HG03139 (cell line): ENCODE results near the gene RHOJ.
"Not testable (repeated sequence)": the region's sequence is repeated elsewhere in the genome, so short reads cannot be mapped to it uniquely, and the experiment has no call there.

Source experiments
- ATAC-seq: cut with Tn5 transposase; IDR thresholded peaks from one replicate; pipeline ENCODE4 v1.9.1; 2021; ENCODE audit not compliant: unreplicated experiment

The RHOJ gene

GRCh38 chr14:63266106-63266505, 61.9 kb downstream of the RHOJ start:
- no peak for ATAC-seq

- ATAC-seq, result no peak
Observed at GRCh38 chr14:63267171-63267570, 62.9 kb downstream of the RHOJ start.

GRCh38 chr14:63268771-63269170, 64.5 kb downstream of the RHOJ start:
- no peak for ATAC-seq

GRCh38 chr14:63269561-63270225, 65.5 kb downstream of the RHOJ start:
- ATAC-seq, result no peak

- ATAC-seq, result no peak
Observed at GRCh38 chr14:63273129-63273528, 68.9 kb downstream of the RHOJ start.

- no peak for ATAC-seq
Observed at GRCh38 chr14:63273717-63274655, 69.7 kb downstream of the RHOJ start.

GRCh38 chr14:63275611-63276010, 71.4 kb downstream of the RHOJ start:
- no peak for ATAC-seq

GRCh38 chr14:63276016-63276415, 71.8 kb downstream of the RHOJ start:
- no peak for ATAC-seq

GRCh38 chr14:63276492-63277342, 72.5 kb downstream of the RHOJ start:
- ATAC-seq, result no peak

- no peak for ATAC-seq
Observed at GRCh38 chr14:63277591-63278183, 73.4 kb downstream of the RHOJ start.

- not testable (repeated sequence) for ATAC-seq
Observed at GRCh38 chr14:63279933-63280332, 75.7 kb downstream of the RHOJ start.

- no peak for ATAC-seq
Observed at GRCh38 chr14:63282997-63283883, 79.0 kb downstream of the RHOJ start.

- no peak for ATAC-seq
Observed at GRCh38 chr14:63283884-63284248, 79.6 kb downstream of the RHOJ start.

GRCh38 chr14:63286071-63286470, 81.8 kb downstream of the RHOJ start:
- no peak for ATAC-seq

GRCh38 chr14:63287666-63288483, 83.6 kb downstream of the RHOJ start:
- no peak for ATAC-seq

GRCh38 chr14:63288853-63289252, 84.6 kb downstream of the RHOJ start:
- ATAC-seq, result no peak

- ATAC-seq, result no peak
Observed at GRCh38 chr14:63290741-63291430, 86.6 kb downstream of the RHOJ start.

GRCh38 chr14:63292805-63293204, 88.6 kb downstream of the RHOJ start:
- no peak for ATAC-seq
